Measurements from ENCODE around the gene PCDHGA8.

PCDHGA8 gene

GRCh38 chr5:141434006-141434405, 41.6 kb downstream of the PCDHGA8 start:
- no peak for DNase-seq

- no peak for DNase-seq
These were observed 44.8 kb downstream of the PCDHGA8 start for GRCh38 chr5:141437221-141437620.

- DNase-seq: no peak
These were observed 47.1 kb downstream of the PCDHGA8 start for GRCh38 chr5:141439411-141440141.

GRCh38 chr5:141440341-141440740, 47.9 kb downstream of the PCDHGA8 start:
- no peak for DNase-seq

GRCh38 chr5:141441571-141442170, 49.2 kb downstream of the PCDHGA8 start:
- DNase-seq: no peak
